Stimulated activated effector memory CD8-positive, alpha-beta T cell treated with anti-CD3 and anti-CD28 coated beads, Interleukin-12 subunit alpha, Interleukin-12 subunit beta, amount 100 ng/mL, for 72 hours (primary cell): Measurements from ENCODE around the gene PRKD1.

ENCODE experiments used
- ATAC-seq: fragments of 150-1000 bp; cut with Tn5 transposase; 2 replicates; pipeline ENCODE4 v1.10.0; 2021
- DNase-seq, 2 donors: peaks; one replicate each; pipeline ENCODE4 v3.0.0; 2021 to 2022; ENCODE audit warnings: low spot score in 2 of 2
- H3K27ac Mint-ChIP-seq: one replicate; pipeline ENCODE4 v1.8.0; 2022; ENCODE audit warnings: mild to moderate bottlenecking, mixed read lengths
- H3K36me3 Mint-ChIP-seq: one replicate; pipeline ENCODE4 v1.8.0; 2022; ENCODE audit warnings: mild to moderate bottlenecking, mixed read lengths
- H3K4me1 Mint-ChIP-seq: one replicate; pipeline ENCODE4 v1.8.0; 2022; ENCODE audit warnings: mixed read lengths
- H3K4me3 Mint-ChIP-seq: one replicate; pipeline ENCODE4 v1.8.0; 2022; ENCODE audit warnings: mild to moderate bottlenecking, mixed read lengths
- H3K9me3 Mint-ChIP-seq: one replicate; pipeline ENCODE4 v1.8.0; 2022; ENCODE audit warnings: mixed read lengths

Gene PRKD1

DNA sequence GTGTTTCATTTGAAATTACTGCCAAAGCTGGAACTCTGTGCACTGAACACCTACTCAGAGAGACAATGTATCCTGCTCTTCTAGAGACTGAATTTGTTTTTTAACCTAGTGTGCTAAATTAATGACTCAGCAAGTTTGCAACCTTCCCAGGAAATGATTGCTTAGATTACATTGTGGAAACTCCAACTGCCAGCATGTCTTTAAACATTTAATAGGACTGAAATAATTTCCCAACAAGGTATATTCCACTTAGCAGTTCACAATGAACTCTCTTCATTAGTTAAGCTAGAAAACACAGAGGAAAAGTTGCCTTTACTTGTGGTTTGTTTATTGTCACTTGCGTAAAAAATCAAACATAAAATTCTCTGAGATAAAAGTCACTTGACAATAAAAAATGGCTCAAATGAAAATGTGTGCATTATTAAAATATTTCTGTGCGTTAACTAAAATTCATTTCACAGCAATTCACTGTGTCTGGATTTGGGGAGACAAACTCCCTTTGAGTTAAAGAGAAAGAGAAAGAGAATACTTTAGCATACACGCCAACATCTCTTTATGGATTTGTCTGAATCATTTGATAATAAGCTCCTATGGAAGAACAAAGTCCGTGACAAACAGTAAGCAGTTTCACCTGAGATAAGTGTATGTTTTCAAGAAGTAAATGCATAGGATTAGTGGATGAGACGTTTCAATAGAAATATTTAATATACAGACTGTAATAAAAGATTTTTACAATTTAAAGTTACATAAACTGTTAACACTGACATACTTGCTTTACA, 284.0 kb downstream of the PRKD1 start:
- H3K36me3 Mint-ChIP-seq: no peaks in the 10 kb centered on the region
- H3K27ac Mint-ChIP-seq: no peak overlapping the region
- no peak overlapping the region for H3K4me3 Mint-ChIP-seq
- H3K4me1 Mint-ChIP-seq: no peaks in the 10 kb centered on the region
- H3K9me3 Mint-ChIP-seq: peaks cover 12% of the 10 kb centered on the region
- DNase-seq (no peak), ATAC-seq (no peak)

DNA sequence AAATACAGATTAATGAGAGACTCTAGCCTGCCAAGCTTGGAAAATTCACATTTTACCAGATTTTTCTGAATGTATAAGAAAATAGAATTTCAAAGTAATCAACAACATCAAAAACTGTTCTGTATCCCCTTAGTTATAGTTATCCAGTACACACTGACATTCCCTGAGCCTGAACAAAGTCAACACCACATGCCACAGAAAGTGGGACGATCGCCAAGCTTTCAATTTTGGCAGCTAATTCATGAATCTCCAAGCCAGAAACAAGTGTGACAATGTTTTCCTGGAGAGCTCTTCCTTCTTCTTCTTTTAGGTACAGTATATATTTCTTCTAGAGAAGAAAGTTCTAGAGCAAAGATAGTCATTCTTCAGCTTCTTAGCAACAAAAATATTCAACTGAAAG, 290.2 kb downstream of the PRKD1 start:
- ATAC-seq: no peak
- no peak overlapping the region for H3K4me3 Mint-ChIP-seq
- no peaks in the 10 kb centered on the region for H3K4me1 Mint-ChIP-seq
- no peak overlapping the region for H3K27ac Mint-ChIP-seq
- no peaks in the 10 kb centered on the region for H3K36me3 Mint-ChIP-seq
- no peak for DNase-seq
- H3K9me3 Mint-ChIP-seq: peaks cover 14% of the 10 kb centered on the region

GRCh38 chr14:29636870-29637269, 290.8 kb downstream of the PRKD1 start:
- DNase-seq: no peak
- Mint-ChIP-seq H3K9me3 (peaks cover 14% of the 10 kb centered on the region), H3K36me3 (no peaks in the 10 kb centered on the region), H3K4me1 (no peaks in the 10 kb centered on the region), H3K4me3 (no peak overlapping the region), H3K27ac (no peak overlapping the region)
- no peak for ATAC-seq

- no peak for ATAC-seq
- H3K4me3 Mint-ChIP-seq: no peak overlapping the region
- H3K27ac Mint-ChIP-seq: no peak overlapping the region
- no peaks in the 10 kb centered on the region for H3K36me3 Mint-ChIP-seq
- no peak for DNase-seq
- peaks cover 15% of the 10 kb centered on the region for H3K9me3 Mint-ChIP-seq
- no peaks in the 10 kb centered on the region for H3K4me1 Mint-ChIP-seq
Measured at GRCh38 chr14:29630566-29631160, 297.0 kb downstream of the PRKD1 start.

DNA sequence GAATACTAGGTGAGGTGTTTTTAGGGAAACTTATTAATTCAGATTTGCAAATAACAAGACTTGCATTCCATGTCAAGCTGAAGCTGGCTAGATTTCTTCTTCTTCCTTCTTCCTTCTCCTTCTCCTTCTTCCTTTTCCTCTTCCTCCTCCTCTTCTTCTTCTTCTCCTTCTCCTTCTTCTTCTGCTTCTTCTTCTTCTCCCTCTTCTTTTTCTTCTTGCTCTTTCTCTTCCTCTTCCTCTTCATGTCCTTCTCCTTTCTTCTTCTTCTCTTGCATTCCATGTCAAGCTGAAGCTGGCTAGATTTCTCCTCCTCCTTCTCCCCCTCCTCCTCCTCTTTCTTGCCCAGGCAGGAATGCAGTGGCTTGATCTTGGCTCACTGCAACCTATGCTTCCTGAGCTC, 297.8 kb downstream of the PRKD1 start:
- Mint-ChIP-seq H3K9me3 (peaks cover 21% of the 10 kb centered on the region), H3K4me1 (no peaks in the 10 kb centered on the region), H3K36me3 (no peaks in the 10 kb centered on the region), H3K27ac (no peak overlapping the region), H3K4me3 (no peak overlapping the region)
- DNase-seq (no peak), ATAC-seq (no peak)

GRCh38 chr14:29627137-29627536, 300.5 kb downstream of the PRKD1 start:
- peaks cover 17% of the 10 kb centered on the region for H3K9me3 Mint-ChIP-seq
- no peaks in the 10 kb centered on the region for H3K4me1 Mint-ChIP-seq
- DNase-seq (no peak), ATAC-seq (no peak)
- no peak overlapping the region for H3K27ac Mint-ChIP-seq
- H3K4me3 Mint-ChIP-seq: no peak overlapping the region
- H3K36me3 Mint-ChIP-seq: no peaks in the 10 kb centered on the region

GRCh38 chr14:29618323-29619067, 309.2 kb downstream of the PRKD1 start:
- Mint-ChIP-seq H3K4me3 (no peak overlapping the region), H3K4me1 (no peaks in the 10 kb centered on the region), H3K9me3 (peaks cover 18% of the 10 kb centered on the region), H3K27ac (no peak overlapping the region), H3K36me3 (no peaks in the 10 kb centered on the region)
- ATAC-seq: no peak
- no peak for DNase-seq

GRCh38 chr14:29616922-29617321, 310.7 kb downstream of the PRKD1 start:
- no peak overlapping the region for H3K27ac Mint-ChIP-seq
- H3K4me3 Mint-ChIP-seq: no peak overlapping the region
- ATAC-seq: no peak
- H3K9me3 Mint-ChIP-seq: peaks cover 15% of the 10 kb centered on the region
- no peaks in the 10 kb centered on the region for H3K4me1 Mint-ChIP-seq
- DNase-seq: no peak
- H3K36me3 Mint-ChIP-seq: no peaks in the 10 kb centered on the region

GRCh38 chr14:29608861-29609260, 318.8 kb downstream of the PRKD1 start:
- ATAC-seq: no peak
- Mint-ChIP-seq H3K27ac (no peak overlapping the region), H3K36me3 (no peaks in the 10 kb centered on the region), H3K9me3 (peaks cover 15% of the 10 kb centered on the region), H3K4me1 (no peaks in the 10 kb centered on the region), H3K4me3 (no peak overlapping the region)
- no peak for DNase-seq

DNA sequence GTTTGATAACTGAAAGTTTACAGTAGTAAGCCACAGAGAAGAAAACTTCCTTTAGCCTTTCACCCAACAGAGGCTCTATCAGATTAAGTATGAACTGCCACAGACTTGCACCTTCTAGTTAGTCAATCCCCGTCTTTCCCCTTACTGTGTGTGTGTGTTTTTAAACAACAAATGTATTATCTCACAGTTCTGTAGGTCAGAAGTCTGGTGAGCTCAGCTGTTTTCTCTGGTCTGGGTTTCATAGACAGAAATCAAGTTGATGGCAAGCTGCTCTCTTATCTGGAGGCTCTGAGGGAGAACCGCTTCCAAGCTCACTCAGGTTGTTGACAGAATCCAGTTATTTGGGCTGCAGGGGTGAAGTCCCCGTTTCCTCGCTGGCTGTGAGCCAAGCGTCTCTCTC, 320.5 kb downstream of the PRKD1 start:
- no peaks in the 10 kb centered on the region for H3K4me1 Mint-ChIP-seq
- no peaks in the 10 kb centered on the region for H3K36me3 Mint-ChIP-seq
- DNase-seq: no peak
- H3K4me3 Mint-ChIP-seq: no peak overlapping the region
- ATAC-seq: no peak
- peaks cover 15% of the 10 kb centered on the region for H3K9me3 Mint-ChIP-seq
- H3K27ac Mint-ChIP-seq: no peak overlapping the region

DNA sequence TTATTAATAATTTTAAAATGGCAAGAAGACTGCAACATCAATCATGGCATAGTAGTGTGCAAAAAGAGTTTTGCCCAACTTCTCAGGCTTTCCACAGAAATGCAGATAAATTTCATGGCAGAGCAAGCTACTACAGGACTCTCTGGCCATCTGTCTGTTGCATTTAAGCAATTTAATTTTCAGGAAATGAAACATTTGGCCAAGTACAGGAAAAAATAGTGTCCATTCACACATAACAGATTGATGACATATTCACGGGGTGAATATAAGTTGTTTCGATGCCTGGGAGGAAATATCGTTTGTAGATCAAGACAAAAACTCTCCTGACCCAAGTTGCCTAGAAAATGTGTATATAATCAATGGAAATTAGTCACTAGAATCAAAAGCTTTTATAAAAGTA, 324.0 kb downstream of the PRKD1 start:
- no peaks in the 10 kb centered on the region for H3K36me3 Mint-ChIP-seq
- H3K4me1 Mint-ChIP-seq: no peaks in the 10 kb centered on the region
- DNase-seq (no peak), ATAC-seq (no peak)
- no peak overlapping the region for H3K4me3 Mint-ChIP-seq
- H3K27ac Mint-ChIP-seq: no peak overlapping the region
- peaks cover 14% of the 10 kb centered on the region for H3K9me3 Mint-ChIP-seq

DNA sequence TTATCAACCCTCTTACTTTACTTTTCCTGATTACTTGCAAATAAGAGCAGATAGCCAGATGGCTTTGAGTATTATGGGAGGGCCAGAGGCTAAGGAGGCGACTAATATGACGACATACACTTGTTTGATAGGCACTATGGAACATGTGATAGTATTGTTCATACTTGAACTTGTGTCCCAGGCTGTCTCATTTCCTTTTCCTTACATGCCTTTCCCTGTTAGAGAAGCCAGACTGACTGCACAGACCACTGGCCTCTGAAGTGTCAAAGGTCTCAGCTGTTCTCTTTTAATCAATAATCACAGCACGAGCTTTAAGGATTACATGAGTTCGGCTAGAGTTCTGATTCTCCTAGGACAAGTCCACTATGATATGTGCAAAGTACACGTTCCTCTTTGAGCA, 326.0 kb downstream of the PRKD1 start:
- Mint-ChIP-seq H3K4me1 (no peaks in the 10 kb centered on the region), H3K27ac (no peak overlapping the region), H3K4me3 (no peak overlapping the region), H3K9me3 (peaks cover 11% of the 10 kb centered on the region), H3K36me3 (no peaks in the 10 kb centered on the region)
- DNase-seq (no peak), ATAC-seq (no peak)

DNA sequence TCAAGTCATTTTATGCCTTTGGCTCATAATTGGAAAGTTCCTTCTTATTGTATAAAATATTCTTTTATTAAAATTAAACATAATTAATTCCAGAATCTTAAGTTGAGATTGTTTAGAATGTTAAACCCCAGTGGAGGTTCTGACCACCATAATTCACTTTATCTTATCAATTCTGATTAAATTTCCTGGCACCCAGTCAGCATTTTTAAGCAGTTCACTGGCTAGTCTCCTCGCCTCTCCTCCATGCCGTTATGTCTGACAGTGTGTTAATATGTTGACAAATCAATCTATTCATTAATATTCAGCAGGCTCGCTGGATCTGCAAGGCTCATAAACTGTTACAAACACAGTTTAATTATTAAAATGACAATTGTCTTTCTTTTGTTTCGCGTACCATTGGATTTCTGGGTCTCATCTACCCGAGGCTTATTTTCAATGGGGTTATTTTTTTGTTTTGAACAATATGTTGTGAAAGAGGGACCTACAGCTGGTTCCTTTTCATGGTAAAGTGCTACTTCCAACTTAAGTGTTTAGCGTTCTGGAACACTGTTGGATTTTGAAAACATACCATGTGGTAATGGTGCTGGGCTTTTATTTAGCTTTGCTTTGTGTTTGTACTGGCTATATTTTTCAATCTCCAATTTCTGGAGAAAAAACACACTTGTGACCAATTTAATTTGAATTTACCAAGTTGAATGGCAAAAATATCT, 339.7 kb downstream of the PRKD1 start:
- Mint-ChIP-seq H3K4me3 (no peak overlapping the region), H3K9me3 (peaks cover 15% of the 10 kb centered on the region), H3K27ac (no peak overlapping the region), H3K4me1 (no peaks in the 10 kb centered on the region), H3K36me3 (no peaks in the 10 kb centered on the region)
- ATAC-seq (no peak), DNase-seq (no peak)

DNA sequence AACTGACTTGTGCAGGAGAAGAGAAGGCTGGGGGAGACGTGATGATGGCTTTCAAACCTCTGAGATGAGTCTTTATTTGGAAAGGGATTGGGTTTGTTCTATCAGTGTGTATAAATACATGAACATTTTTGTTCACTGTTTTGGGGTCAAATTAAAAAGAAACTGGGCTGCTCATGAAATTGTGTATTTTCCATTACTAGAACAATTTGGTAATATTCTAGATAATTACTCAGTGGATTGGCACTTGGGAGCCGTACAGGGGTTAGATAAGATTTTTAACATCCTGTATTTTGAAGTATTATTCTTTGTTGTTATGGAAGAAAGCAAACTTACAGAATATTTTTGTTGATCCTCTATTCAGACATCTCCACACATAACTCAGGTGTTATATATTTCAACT, 340.6 kb downstream of the PRKD1 start:
- no peaks in the 10 kb centered on the region for H3K4me1 Mint-ChIP-seq
- no peak for ATAC-seq
- no peaks in the 10 kb centered on the region for H3K36me3 Mint-ChIP-seq
- H3K4me3 Mint-ChIP-seq: no peak overlapping the region
- no peak overlapping the region for H3K27ac Mint-ChIP-seq
- peaks cover 22% of the 10 kb centered on the region for H3K9me3 Mint-ChIP-seq
- no peak for DNase-seq

DNA sequence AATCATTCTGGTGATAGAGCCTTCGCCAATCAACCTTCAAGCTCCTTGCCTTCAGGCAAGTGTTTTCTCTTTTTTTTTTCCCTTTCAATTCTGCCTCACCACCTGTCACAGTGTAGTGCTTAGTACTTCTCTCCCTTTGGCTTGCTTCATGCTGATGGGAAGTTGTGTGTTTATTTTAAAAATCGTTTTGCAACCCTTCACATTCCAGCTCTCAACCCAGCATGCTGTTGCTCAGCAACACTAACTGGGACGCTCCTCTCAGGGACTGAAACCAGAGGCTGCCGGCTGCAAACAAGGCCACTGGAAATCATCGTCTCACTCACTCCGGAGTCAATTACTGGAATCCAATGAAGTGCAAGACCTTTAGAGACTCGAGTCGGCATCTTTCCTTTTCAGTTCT, 342.7 kb downstream of the PRKD1 start:
- H3K36me3 Mint-ChIP-seq: no peaks in the 10 kb centered on the region
- H3K4me1 Mint-ChIP-seq: no peaks in the 10 kb centered on the region
- no peak for DNase-seq
- no peak overlapping the region for H3K27ac Mint-ChIP-seq
- no peak for ATAC-seq
- peaks cover 19% of the 10 kb centered on the region for H3K9me3 Mint-ChIP-seq
- H3K4me3 Mint-ChIP-seq: no peak overlapping the region
